IPS-15b (cell line): ENCODE results near the gene SCRN1.

Experiments used
- H3K27me3 ChIP-seq: one replicate; pipeline ENCODE4 v1.6.1; 2013; ENCODE audit warnings: low read length; ENCODE audit not compliant: control insufficient read depth, insufficient read depth
- H3K36me3 ChIP-seq: one replicate; pipeline ENCODE4 v1.6.1; 2013; ENCODE audit warnings: low read length; ENCODE audit not compliant: control insufficient read depth, insufficient read depth
- H3K4me1 ChIP-seq: one replicate; pipeline ENCODE4 v1.6.1; 2013; ENCODE audit warnings: mild to moderate bottlenecking, low read length; ENCODE audit not compliant: control insufficient read depth, insufficient read depth
- H3K4me3 ChIP-seq: one replicate; pipeline ENCODE4 v1.5.1; 2013; ENCODE audit warnings: low read depth, low read length
- H3K9ac ChIP-seq: one replicate; pipeline ENCODE4 v1.6.1; 2013; ENCODE audit warnings: low read depth, mild to moderate bottlenecking, low read length
- H3K9me3 ChIP-seq: one replicate; pipeline ENCODE4 v1.6.1; 2013; ENCODE audit warnings: mild to moderate bottlenecking, low read length; ENCODE audit not compliant: control insufficient read depth, insufficient read depth

SCRN1 gene, protein sequence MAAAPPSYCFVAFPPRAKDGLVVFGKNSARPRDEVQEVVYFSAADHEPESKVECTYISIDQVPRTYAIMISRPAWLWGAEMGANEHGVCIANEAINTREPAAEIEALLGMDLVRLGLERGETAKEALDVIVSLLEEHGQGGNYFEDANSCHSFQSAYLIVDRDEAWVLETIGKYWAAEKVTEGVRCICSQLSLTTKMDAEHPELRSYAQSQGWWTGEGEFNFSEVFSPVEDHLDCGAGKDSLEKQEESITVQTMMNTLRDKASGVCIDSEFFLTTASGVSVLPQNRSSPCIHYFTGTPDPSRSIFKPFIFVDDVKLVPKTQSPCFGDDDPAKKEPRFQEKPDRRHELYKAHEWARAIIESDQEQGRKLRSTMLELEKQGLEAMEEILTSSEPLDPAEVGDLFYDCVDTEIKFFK

DNA sequence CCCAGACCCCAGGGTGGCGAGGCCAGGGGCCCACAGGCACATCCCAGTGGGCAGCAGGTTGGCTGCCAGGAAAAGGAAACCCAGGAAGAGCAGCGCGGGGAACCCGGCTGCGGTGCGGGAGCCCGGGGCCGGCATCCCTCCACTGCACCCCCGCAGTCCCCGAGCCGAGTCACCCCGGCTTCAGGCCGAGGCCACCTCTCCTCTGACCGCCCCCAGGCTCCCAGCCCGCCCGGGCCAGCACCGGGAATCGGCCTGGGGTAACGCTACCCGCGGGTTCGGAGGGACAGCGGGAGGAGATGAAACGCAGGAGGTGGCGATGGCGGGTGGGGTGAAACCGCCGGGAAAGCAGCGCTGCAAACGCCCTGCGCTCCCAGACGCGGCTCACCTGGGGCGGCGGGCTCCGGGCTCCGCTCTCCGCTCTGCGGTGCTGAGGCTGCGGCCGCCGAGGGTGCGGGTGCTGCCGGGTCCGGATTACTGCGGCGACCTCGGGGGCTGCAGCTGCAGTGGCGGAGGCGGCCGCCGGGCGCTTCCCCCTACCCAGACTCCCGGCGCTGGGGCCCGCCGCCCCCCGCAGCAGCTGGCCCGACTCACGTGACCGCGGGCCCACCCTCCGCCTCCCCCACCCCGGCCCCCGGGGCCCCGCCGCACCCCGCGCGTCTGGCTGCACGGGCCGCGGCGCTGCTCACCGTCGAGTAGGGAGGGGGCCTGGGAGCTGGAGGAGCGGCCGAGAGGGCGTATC, at the start of gene SCRN1:
Gene SCRN1, minus strand, starts transcription at position 545 of the 739 bp plus-strand sequence. CDS start 20,734 bp downstream, outside the sequence.
- peaks cover 2% of the 10 kb centered on the region for H3K4me1 ChIP-seq
- H3K4me3 ChIP-seq = peak within 1 kb of the TSS; percentile 60

DNA sequence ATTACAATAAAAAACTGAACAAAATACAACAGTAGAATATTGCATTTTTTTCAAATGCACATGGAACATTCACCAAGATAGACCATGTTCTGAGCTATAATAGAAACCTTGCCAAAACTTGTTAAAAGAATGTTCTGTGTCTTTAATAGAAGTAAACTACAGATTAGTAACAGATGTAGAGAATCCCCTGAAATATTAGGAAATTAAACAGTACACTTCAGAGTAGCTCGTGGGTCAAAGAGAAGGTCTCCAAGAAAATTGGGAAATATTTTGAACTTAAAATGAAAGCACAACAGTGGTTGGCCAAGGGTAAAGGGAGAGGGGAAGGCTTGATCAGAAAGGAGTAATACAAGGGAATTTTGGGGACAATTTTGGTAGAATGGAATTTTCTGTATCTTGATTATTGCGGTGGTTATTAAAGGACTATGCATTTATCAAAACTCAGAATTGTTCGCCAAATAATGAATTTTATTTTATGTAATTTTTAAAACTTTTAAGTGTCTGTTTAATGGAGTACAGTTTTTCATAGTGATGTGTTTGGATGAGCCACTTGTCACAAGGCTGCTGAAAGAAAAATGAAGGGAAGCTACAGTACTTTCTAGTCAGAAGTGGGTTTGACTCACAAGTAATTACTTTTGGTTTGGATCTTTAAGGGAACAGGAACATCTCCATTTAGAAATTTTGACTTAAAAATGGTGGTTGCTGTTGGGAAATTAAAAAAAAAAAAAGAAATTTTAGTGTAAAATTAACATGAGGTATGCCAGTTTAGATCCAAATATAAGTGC, 48.8 kb upstream of the SCRN1 start:
- Histone ChIP-seq H3K36me3 (no peaks in the 10 kb centered on the region), H3K9ac (no peak overlapping the region), H3K4me1 (peaks cover 10% of the 10 kb centered on the region), H3K9me3 (no peaks in the 10 kb centered on the region), H3K27me3 (no peaks in the 10 kb centered on the region), H3K4me3 (no peak overlapping the region)

More for the DNA sequence above, at the start of gene SCRN1:
- Histone ChIP-seq H3K9ac (peak within 1 kb of the TSS; percentile 89), H3K27me3 (no peaks in the 10 kb centered on the region), H3K36me3 (no peaks in the 10 kb centered on the region), H3K9me3 (no peaks in the 10 kb centered on the region)

DNA sequence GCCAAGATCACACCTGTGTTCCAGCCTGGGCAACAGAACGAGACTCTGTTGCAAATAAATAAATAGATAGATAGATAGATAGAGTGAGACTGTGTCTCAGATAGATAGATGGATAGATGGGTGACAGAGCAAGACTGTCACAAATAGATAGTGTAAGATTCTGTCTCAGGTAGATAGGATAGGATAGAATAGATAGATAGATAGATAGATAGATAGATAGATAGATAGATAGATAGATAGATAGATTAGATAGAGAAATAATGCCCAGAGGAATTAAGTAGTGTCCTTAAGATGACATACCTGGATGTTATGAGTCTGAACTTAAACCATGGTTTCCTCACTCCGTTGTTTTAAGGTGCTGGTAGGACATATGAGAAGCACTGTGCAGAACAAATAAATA, 46.6 kb upstream of the SCRN1 start:
- Histone ChIP-seq H3K4me3 (no peak overlapping the region), H3K9ac (no peak overlapping the region), H3K9me3 (no peaks in the 10 kb centered on the region), H3K27me3 (no peaks in the 10 kb centered on the region), H3K4me1 (peaks cover 5% of the 10 kb centered on the region), H3K36me3 (no peaks in the 10 kb centered on the region)

DNA sequence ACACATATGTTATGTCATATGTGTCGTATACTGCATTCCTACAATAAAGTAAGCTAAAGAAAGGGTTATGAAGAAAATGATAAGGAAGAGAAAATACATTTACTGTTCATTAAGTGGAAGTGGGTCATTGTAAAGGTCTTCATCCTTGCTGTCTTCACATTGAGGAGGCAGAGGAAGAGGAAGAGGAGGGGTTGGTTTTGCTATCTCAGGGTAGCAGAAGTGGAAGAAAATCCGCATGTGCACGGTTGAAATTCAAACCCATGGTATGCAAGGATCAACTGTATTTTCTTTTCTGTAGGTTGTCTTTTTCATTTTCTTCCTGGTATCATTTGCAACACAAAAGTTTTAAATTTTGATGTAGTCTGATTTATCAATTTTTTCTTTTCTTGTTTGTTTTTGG, 44.9 kb upstream of the SCRN1 start:
- Histone ChIP-seq H3K9me3 (no peaks in the 10 kb centered on the region), H3K4me1 (no peaks in the 10 kb centered on the region)

DNA sequence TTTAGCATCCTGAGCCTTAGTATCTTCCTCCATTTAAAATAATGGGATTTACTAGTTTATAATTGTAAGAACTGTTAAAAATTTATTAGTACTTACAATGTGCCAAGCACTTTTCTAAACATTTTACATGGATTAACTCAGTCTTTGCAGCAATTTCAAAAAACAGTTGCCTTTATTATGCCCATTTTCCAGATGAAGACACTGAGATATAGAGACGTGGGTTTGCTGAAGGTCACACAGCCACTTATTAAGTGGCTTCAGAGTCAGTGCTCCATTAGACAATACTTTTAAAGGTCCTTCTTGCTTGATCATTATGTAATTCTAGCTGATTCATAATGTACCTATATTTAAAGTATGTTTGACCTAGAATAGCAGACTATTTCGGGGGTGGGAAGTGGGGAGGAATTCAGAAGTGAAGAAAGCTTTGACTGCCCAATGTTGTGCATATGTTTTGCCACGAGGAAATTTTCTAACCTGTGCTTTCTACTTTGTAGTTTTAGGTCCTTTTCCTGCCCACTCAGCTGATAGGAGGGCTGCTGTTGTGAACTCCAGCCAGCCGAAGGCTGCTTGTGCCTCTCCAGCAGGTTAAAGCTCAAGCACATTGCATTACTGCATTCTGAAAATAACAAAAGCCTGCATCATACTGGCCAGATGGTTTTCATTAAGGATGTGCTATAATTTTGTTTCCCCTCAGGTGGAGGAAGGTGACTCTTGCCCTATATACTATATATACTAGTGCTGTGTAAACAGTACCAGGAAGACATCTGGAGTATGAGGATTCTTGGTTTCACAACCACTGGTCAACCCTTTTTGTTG, 42.9 kb upstream of the SCRN1 start:
- Histone ChIP-seq H3K9ac (no peak overlapping the region), H3K9me3 (no peaks in the 10 kb centered on the region)

More for the DNA sequence above, 44.9 kb upstream of the SCRN1 start:
- no peak overlapping the region for H3K9ac ChIP-seq
- no peaks in the 10 kb centered on the region for H3K27me3 ChIP-seq
- H3K4me3 ChIP-seq = no peak overlapping the region
- no peaks in the 10 kb centered on the region for H3K36me3 ChIP-seq

DNA sequence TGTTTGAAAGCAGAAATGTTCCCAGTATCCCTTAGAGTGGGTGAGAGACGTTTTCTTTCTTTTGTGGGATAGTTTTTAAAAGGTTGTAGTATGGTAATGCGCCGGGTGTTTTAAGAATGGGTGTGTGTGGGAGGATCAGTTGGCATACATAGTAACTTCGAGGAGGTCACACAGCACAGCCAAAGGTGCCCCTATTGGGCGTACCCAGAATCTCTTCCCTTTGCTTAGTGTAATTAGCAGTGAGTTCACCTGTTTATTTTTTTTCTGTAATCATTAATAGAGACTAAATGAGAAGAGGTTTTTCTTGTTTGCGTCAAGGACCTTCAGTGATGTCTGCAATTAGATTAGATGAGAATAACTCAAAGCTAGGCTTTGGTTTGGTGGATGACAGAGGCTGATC, 40.1 kb upstream of the SCRN1 start:
- Histone ChIP-seq H3K36me3 (no peaks in the 10 kb centered on the region), H3K4me3 (peak overlapping the region; percentile 91), H3K9ac (no peak overlapping the region)

More for the DNA sequence above, 42.9 kb upstream of the SCRN1 start:
- H3K4me1 ChIP-seq = no peaks in the 10 kb centered on the region
- no peaks in the 10 kb centered on the region for H3K27me3 ChIP-seq
- no peak overlapping the region for H3K4me3 ChIP-seq
- H3K36me3 ChIP-seq = no peaks in the 10 kb centered on the region

DNA sequence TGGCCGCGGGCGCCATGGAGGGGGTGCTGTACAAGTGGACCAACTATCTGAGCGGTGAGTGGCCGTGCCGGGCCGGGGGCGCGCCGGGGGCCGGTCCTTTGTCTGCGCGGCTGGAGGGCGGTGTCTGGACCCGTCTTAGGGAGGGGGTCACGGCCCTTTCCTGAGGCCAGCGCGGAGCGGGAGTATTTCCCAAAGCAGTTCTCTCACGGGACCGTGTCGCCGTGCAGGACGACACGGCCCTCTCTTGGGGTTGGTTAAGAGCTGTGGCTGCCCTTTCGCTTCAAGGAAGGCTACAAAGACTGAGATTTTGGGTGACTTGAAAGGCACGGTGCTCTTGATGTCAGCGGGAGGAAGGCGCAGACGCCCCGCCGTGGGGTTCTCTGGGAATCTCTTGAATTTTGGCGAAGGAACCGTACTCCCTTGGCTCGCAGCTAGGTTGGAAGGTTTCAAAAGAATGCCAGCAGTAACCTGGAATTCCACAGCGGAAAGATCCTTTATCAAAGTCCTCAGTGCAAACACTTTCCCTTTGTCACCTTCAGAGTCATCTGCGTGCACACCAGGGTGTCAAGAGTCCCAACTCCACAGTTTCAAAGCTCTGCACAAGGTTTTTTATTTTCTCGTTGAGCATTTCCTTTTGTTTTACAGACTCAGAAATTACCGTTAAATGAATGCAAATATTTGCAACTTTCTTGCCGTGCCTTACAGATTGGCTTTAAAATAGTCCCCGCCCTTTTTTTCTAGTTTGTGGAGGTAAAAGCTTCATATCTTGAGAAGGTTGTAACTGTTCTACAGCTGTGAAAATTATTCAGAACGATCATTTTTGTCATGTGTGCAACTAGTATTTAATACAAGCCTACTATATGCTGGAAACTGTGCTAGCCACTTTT, 39.4 kb upstream of the SCRN1 start:
- peak overlapping the region; percentile 91 for H3K4me3 ChIP-seq
- no peaks in the 10 kb centered on the region for H3K36me3 ChIP-seq
- H3K9me3 ChIP-seq = no peaks in the 10 kb centered on the region
- peaks cover 3% of the 10 kb centered on the region for H3K4me1 ChIP-seq
- H3K9ac ChIP-seq = peak overlapping the region; percentile 38
- H3K27me3 ChIP-seq = no peaks in the 10 kb centered on the region

More for the DNA sequence above, 40.1 kb upstream of the SCRN1 start:
- Histone ChIP-seq H3K9me3 (no peaks in the 10 kb centered on the region), H3K4me1 (peaks cover 3% of the 10 kb centered on the region), H3K27me3 (no peaks in the 10 kb centered on the region)

DNA sequence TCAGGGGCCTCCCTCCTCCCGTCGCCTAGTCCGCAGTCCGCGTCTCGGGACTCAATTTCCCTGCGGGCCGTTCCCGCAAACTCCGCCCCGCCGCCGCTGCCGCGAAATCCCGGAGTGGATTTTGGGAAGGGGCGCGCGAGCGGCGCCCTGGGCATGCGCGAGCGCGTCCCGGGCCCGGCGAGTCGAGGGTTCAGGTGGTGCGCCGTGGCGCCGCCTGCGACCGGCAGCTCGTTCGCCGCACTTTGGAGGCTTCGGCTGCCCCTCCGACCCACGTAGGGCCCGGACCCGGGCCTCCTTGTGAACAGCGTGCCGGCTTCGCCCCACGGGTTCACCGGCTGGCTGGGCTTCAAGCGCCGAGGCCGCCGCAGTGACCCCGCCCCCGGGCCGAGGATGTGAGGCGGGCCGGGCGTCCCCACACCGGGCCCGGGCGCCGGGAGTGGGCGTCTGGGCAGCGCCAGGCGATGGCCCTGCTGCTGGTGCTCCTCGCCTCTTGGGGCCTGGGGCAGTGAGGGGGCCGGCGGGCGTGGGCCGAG, 38.7 kb upstream of the SCRN1 start, which contains the start of gene PLEKHA8:
Gene PLEKHA8, plus strand, starts transcription at position 197 of the 533 bp plus-strand sequence. CDS start 351 bp downstream, outside the sequence.
- Histone ChIP-seq H3K36me3 (no peaks in the 10 kb centered on the region), H3K9me3 (no peaks in the 10 kb centered on the region), H3K4me3 (peak within 1 kb of the TSS; percentile 91)

DNA sequence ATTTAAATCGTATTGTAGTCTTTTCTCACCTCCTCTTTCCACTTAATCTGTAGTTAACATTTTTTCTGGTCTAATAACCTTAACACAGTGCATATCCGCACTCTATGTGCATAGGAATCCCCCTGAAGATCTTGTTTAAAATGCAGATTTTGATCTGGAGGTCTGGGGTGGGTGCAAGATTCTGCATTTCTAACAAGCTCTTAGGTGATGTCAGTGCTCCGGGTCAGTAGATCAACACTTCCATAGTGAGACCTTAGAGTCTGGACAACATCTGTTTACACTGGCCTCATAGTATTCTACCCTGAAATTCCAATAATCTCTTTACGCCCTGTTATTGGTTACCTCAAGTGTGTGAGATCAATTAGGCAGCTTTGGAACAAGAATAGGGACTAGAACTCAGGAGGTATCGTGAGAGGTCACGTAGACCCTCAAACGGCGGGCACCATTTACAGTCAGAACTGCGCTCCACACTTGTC, 38.2 kb upstream of the SCRN1 start:
- Histone ChIP-seq H3K9me3 (no peaks in the 10 kb centered on the region), H3K9ac (peak overlapping the region; percentile 28), H3K27me3 (no peaks in the 10 kb centered on the region), H3K36me3 (no peaks in the 10 kb centered on the region), H3K4me1 (peaks cover 3% of the 10 kb centered on the region), H3K4me3 (peak overlapping the region; percentile 91)

More for the DNA sequence above, 38.7 kb upstream of the SCRN1 start, which contains the start of gene PLEKHA8:
- H3K27me3 ChIP-seq = no peaks in the 10 kb centered on the region
- H3K9ac ChIP-seq = peak within 1 kb of the TSS; percentile 38
- H3K4me1 ChIP-seq = peaks cover 3% of the 10 kb centered on the region

DNA sequence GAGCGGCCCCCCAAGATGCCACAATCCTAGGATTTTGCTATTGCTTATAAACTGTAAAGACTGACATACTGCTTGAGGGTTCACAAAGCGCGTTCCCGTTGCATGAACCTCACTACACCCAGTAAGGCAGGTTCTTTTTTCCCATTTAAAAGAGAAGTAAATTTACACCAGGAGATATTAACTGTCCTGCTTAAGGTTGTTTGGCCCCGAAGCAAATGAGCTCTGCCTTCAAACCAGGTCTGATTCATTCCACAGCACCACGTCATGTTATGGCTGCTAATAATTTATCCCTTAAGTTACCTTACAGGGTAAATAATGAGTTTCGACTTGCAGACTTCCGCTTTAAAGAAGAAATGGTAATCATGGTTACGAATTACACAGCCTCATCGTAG, 37.5 kb upstream of the SCRN1 start:
- H3K9me3 ChIP-seq = no peaks in the 10 kb centered on the region
- peak overlapping the region; percentile 91 for H3K4me3 ChIP-seq
- no peak overlapping the region for H3K9ac ChIP-seq
- H3K4me1 ChIP-seq = peaks cover 3% of the 10 kb centered on the region
- H3K36me3 ChIP-seq = no peaks in the 10 kb centered on the region
- H3K27me3 ChIP-seq = no peaks in the 10 kb centered on the region
